Sigmoid colon (tissue), 3 donors: ENCODE measurements around the gene GRAP.

ENCODE experiments used
- CTCF ChIP-seq, 4 experiments: fragments of 450-650 bp in 3 of 4; fragments of 200-600 bp in 1 of 4; IDR thresholded peaks; one replicate each; pipeline ENCODE4 v1.5.1; 2016 to 2019; ENCODE audit warnings: antibody characterized with exemption in 4 of 4, mild to moderate bottlenecking in 3 of 4, moderate library complexity in 2 of 4
- POLR2A ChIP-seq, 2 donors: fragments of 450-650 bp; IDR thresholded peaks; one replicate each; pipeline ENCODE4 v1.6.1; 2016; ENCODE audit warnings: antibody characterized with exemption in 2 of 2, mild to moderate bottlenecking in 2 of 2, moderate library complexity in 2 of 2

GRCh38 chr17:18997650-18998196 lies 49.0 kb downstream of the GRAP start:
- TF ChIP-seq CTCF (IDR thresholded peaks at IDR 0.05): no peak
- TF ChIP-seq POLR2A (IDR thresholded peaks at IDR 0.05): no peak
